GM23338 (cell line): ENCODE results near the gene FAM177A1. TPM values are rescaled to one million over a fixed set of nuclear protein-coding genes. Genes with fewer than 3 reads are reported as not detected.

Experiments used
- ATAC-seq: fragments of 200-7000 bp; cut with Tn5 transposase; 3 replicates; pipeline ENCODE4 v1.9.1; 2020
- DNase-seq: peaks from one replicate; pipeline ENCODE4 v3.0.0-alpha.2; 2015; ENCODE audit warnings: low spot score
- H2AFZ ChIP-seq: fragments of 200-600 bp; sonication (generic); 2 replicates; pipeline ENCODE4 v1.8.0; 2016; ENCODE audit warnings: antibody characterized with exemption, mild to moderate bottlenecking, moderate library complexity
- H3F3A ChIP-seq: fragments of 200-600 bp; sonication (generic); replicated peaks from 2 replicates; pipeline ENCODE4 v1.8.0; 2017; ENCODE audit warnings: antibody characterized with exemption, mixed run types, low read depth
- H3K27ac ChIP-seq: fragments of 200-600 bp; sonication (generic); 2 replicates; pipeline ENCODE4 v1.6.1; 2016; ENCODE audit warnings: low read depth
- H3K27me3 ChIP-seq: fragments of 200-600 bp; sonication (generic); 2 replicates; pipeline ENCODE4 v1.8.0; 2016; ENCODE audit warnings: mild to moderate bottlenecking, mixed run types, moderate library complexity; ENCODE audit not compliant: insufficient read depth
- H3K36me3 ChIP-seq: fragments of 200-600 bp; sonication (generic); 2 replicates; pipeline ENCODE4 v1.8.0; 2016; ENCODE audit warnings: mild to moderate bottlenecking; ENCODE audit not compliant: insufficient read depth
- H3K4me1 ChIP-seq: fragments of 200-600 bp; sonication (generic); 2 replicates; pipeline ENCODE4 v1.8.0; 2016; ENCODE audit warnings: mild to moderate bottlenecking, moderate library complexity; ENCODE audit not compliant: insufficient read depth
- H3K4me2 ChIP-seq: fragments of 200-600 bp; sonication (generic); 2 replicates; pipeline ENCODE4 v1.7.1; 2017; ENCODE audit warnings: mixed run types
- H3K4me3 ChIP-seq: fragments of 200-600 bp; sonication (generic); 2 replicates; pipeline ENCODE4 v1.6.1; 2016; ENCODE audit warnings: mixed run types
- H3K79me2 ChIP-seq: fragments of 200-600 bp; sonication (generic); replicated peaks from 2 replicates; pipeline ENCODE4 v1.8.0; 2017; ENCODE audit warnings: mild to moderate bottlenecking; ENCODE audit not compliant: insufficient read depth
- H3K9me2 ChIP-seq: fragments of 200-600 bp; sonication (generic); 2 replicates; pipeline ENCODE4 v1.8.0; 2017; ENCODE audit not compliant: insufficient read depth
- H4K20me1 ChIP-seq: fragments of 200-600 bp; sonication (generic); replicated peaks from 2 replicates; pipeline ENCODE4 v1.8.0; 2017; ENCODE audit warnings: mild to moderate bottlenecking; ENCODE audit not compliant: insufficient read depth
- H3K27ac Mint-ChIP-seq: 2 replicates; pipeline ENCODE4 v1.8.0; 2020; ENCODE audit warnings: inconsistent platforms, mild to moderate bottlenecking, moderate library complexity, mixed read lengths
- H3K27me3 Mint-ChIP-seq: 3 replicates; pipeline ENCODE4 v1.8.0; 2022; ENCODE audit warnings: low read depth, mild to moderate bottlenecking, moderate library complexity, mixed read lengths, inconsistent platforms; ENCODE audit not compliant: insufficient read depth, poor library complexity
- H3K36me3 Mint-ChIP-seq: 3 replicates; pipeline ENCODE4 v1.8.0; 2021; ENCODE audit warnings: low read depth, mild to moderate bottlenecking, inconsistent platforms, moderate library complexity, mixed read lengths
- H3K4me1 Mint-ChIP-seq: 3 replicates; pipeline ENCODE4 v1.8.0; 2020; ENCODE audit warnings: mild to moderate bottlenecking, inconsistent platforms, mixed read lengths
- H3K4me3 Mint-ChIP-seq: 3 replicates; pipeline ENCODE4 v1.8.0; 2021; ENCODE audit warnings: moderate library complexity, mild to moderate bottlenecking, inconsistent platforms, mixed read lengths
- H3K9me3 Mint-ChIP-seq: 3 replicates; pipeline ENCODE4 v1.8.0; 2020; ENCODE audit warnings: moderate library complexity, mild to moderate bottlenecking, inconsistent platforms, mixed read lengths
- CREB1 ChIP-seq: fragments of 250-450 bp; sonication (Bioruptor Pico); IDR thresholded peaks from 2 replicates; pipeline ENCODE4 v1.5.0; 2020; ENCODE audit warnings: low read depth, mild to moderate bottlenecking, moderate library complexity
- NANOG ChIP-seq: IDR thresholded peaks from 2 replicates; pipeline ENCODE4 v1.6.1; 2016; ENCODE audit warnings: antibody characterized with exemption, borderline replicate concordance
- STAT1 ChIP-seq: IDR thresholded peaks from one replicate; pipeline ENCODE4 v1.6.1; 2016; ENCODE audit warnings: antibody characterized with exemption; ENCODE audit not compliant: unreplicated experiment
- ZNF331 ChIP-seq: fragments of 250-450 bp; sonication (Bioruptor Pico); IDR thresholded peaks from 2 replicates; pipeline ENCODE4 v1.5.0; 2020; ENCODE audit warnings: low read depth, mild to moderate bottlenecking, moderate library complexity
- polyA plus RNA-seq: library from polyadenylated mRNA; unstranded; fragments of >200 nt; fragmentation: Nextera tagmentation; extraction: Ambion mirVana; gene quantifications from 2 replicates; pipeline ENCODE4 v1.2.1, GENCODE V29; 2016
- total RNA-seq: library from RNA; depleted of rRNA; stranded (reverse); fragments of >200 nt; shearing (Covaris generic); gene quantifications from 2 replicates; pipeline ENCODE4 v1.2.3, GENCODE V29; 2014
- TF ChIP-seq, protein P1 (sequence below): fragments of 250-450 bp; sonication (Bioruptor Pico); IDR thresholded peaks from 2 replicates; pipeline ENCODE4 v1.5.0; 2020; ENCODE audit warnings: mild to moderate bottlenecking, moderate library complexity

FAM177A1 gene
- total and polyA plus RNA-seq, 2 experiments from 2014 or later: 22.8 to 72.5 TPM

- Mint-ChIP-seq H3K27me3 (no peaks in the 10 kb centered on the region), H3K36me3 (peaks cover 6% of the 10 kb centered on the region; the same call in 2 of the 3 replicates), H3K27ac (peak overlapping the region; percentile 98)
Observed at GRCh38 chr14:35044939-35045797, 904 bp upstream of the FAM177A1 start.

More at GRCh38 chr14:35044939-35045797, 904 bp upstream of the FAM177A1 start:
- H3K4me1 ChIP-seq: peaks cover 7% of the 10 kb centered on the region
- peak overlapping the region; percentile 88 for H3K4me2 ChIP-seq
- Mint-ChIP-seq H3K9me3 (peaks cover 8% of the 10 kb centered on the region; the same call in 2 of the 3 replicates), H3K4me1 (peaks cover 11% of the 10 kb centered on the region), H3K4me3 (peak overlapping the region; percentile 97)
- H3K79me2 ChIP-seq: peaks cover 12% of the 10 kb centered on the region
- H3F3A ChIP-seq: peaks cover 10% of the 10 kb centered on the region
- no peaks in the 10 kb centered on the region for H3K27me3 ChIP-seq
- no peaks in the 10 kb centered on the region for H3K9me2 ChIP-seq
- ATAC-seq (no peak), DNase-seq (no peak)
- H3K27ac ChIP-seq: peak overlapping the region; percentile 18; the same call in 1 of the 2 replicates
- no peaks in the 10 kb centered on the region for H4K20me1 ChIP-seq
- H3K4me3 ChIP-seq: peak overlapping the region; percentile 87
- no peak for TF ChIP-seq NANOG
- TF ChIP-seq, protein P1, sequence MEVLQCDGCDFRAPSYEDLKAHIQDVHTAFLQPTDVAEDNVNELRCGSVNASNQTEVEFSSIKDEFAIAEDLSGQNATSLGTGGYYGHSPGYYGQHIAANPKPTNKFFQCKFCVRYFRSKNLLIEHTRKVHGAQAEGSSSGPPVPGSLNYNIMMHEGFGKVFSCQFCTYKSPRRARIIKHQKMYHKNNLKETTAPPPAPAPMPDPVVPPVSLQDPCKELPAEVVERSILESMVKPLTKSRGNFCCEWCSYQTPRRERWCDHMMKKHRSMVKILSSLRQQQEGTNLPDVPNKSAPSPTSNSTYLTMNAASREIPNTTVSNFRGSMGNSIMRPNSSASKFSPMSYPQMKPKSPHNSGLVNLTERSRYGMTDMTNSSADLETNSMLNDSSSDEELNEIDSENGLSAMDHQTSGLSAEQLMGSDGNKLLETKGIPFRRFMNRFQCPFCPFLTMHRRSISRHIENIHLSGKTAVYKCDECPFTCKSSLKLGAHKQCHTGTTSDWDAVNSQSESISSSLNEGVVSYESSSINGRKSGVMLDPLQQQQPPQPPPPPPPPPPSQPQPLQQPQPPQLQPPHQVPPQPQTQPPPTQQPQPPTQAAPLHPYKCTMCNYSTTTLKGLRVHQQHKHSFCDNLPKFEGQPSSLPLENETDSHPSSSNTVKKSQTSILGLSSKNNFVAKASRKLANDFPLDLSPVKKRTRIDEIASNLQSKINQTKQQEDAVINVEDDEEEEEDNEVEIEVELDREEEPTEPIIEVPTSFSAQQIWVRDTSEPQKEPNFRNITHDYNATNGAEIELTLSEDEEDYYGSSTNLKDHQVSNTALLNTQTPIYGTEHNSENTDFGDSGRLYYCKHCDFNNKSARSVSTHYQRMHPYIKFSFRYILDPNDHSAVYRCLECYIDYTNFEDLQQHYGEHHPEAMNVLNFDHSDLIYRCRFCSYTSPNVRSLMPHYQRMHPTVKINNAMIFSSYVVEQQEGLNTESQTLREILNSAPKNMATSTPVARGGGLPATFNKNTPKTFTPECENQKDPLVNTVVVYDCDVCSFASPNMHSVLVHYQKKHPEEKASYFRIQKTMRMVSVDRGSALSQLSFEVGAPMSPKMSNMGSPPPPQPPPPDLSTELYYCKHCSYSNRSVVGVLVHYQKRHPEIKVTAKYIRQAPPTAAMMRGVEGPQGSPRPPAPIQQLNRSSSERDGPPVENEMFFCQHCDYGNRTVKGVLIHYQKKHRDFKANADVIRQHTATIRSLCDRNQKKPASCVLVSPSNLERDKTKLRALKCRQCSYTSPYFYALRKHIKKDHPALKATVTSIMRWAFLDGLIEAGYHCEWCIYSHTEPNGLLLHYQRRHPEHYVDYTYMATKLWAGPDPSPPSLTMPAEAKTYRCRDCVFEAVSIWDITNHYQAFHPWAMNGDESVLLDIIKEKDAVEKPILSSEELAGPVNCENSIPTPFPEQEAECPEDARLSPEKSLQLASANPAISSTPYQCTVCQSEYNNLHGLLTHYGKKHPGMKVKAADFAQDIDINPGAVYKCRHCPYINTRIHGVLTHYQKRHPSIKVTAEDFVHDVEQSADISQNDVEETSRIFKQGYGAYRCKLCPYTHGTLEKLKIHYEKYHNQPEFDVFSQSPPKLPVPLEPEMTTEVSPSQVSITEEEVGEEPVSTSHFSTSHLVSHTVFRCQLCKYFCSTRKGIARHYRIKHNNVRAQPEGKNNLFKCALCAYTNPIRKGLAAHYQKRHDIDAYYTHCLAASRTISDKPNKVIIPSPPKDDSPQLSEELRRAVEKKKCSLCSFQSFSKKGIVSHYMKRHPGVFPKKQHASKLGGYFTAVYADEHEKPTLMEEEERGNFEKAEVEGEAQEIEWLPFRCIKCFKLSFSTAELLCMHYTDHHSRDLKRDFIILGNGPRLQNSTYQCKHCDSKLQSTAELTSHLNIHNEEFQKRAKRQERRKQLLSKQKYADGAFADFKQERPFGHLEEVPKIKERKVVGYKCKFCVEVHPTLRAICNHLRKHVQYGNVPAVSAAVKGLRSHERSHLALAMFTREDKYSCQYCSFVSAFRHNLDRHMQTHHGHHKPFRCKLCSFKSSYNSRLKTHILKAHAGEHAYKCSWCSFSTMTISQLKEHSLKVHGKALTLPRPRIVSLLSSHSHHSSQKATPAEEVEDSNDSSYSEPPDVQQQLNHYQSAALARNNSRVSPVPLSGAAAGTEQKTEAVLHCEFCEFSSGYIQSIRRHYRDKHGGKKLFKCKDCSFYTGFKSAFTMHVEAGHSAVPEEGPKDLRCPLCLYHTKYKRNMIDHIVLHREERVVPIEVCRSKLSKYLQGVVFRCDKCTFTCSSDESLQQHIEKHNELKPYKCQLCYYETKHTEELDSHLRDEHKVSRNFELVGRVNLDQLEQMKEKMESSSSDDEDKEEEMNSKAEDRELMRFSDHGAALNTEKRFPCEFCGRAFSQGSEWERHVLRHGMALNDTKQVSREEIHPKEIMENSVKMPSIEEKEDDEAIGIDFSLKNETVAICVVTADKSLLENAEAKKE (CRISPR knock-in tag): no peak
- TF ChIP-seq CREB1 (CRISPR knock-in tag): no peak
- TF ChIP-seq ZNF331: no peak
- TF ChIP-seq STAT1: no peak
- peak overlapping the region; percentile 98 for H2AFZ ChIP-seq
- H3K36me3 ChIP-seq: no peaks in the 10 kb centered on the region
